ENCODE data around the gene RHEB. TPM values are rescaled to one million over a fixed set of nuclear protein-coding genes. Genes with fewer than 3 reads are reported as not detected.

Gene RHEB
- total RNA-seq, 1 donor from 2014 or later: 143 TPM

- H3K9me3 ChIP-seq (ENCODE audit: insufficient read depth, low read depth, low read length): no peaks in the 10 kb centered on the region
- Mint-ChIP-seq H3K9me3 (ENCODE audit: unreplicated experiment) (no peaks in the 10 kb centered on the region), H3K4me1 (ENCODE audit: low read depth, unreplicated experiment) (peaks cover 22% of the 10 kb centered on the region), H3K27ac (ENCODE audit: unreplicated experiment) (no peak overlapping the region), H3K4me3 (ENCODE audit: unreplicated experiment) (no peak overlapping the region), H3K27me3 (ENCODE audit: low read depth, unreplicated experiment) (peaks cover 31% of the 10 kb centered on the region), H3K36me3 (ENCODE audit: low read depth, unreplicated experiment) (peaks cover 3% of the 10 kb centered on the region)
- H3K79me2 ChIP-seq (ENCODE audit: insufficient read depth, low read length): no peaks in the 10 kb centered on the region
- H3K36me3 ChIP-seq (ENCODE audit: insufficient read depth, low read length): no peaks in the 10 kb centered on the region
- DNase-seq (ENCODE audit: low read depth): no peak
- TF ChIP-seq, protein P1, sequence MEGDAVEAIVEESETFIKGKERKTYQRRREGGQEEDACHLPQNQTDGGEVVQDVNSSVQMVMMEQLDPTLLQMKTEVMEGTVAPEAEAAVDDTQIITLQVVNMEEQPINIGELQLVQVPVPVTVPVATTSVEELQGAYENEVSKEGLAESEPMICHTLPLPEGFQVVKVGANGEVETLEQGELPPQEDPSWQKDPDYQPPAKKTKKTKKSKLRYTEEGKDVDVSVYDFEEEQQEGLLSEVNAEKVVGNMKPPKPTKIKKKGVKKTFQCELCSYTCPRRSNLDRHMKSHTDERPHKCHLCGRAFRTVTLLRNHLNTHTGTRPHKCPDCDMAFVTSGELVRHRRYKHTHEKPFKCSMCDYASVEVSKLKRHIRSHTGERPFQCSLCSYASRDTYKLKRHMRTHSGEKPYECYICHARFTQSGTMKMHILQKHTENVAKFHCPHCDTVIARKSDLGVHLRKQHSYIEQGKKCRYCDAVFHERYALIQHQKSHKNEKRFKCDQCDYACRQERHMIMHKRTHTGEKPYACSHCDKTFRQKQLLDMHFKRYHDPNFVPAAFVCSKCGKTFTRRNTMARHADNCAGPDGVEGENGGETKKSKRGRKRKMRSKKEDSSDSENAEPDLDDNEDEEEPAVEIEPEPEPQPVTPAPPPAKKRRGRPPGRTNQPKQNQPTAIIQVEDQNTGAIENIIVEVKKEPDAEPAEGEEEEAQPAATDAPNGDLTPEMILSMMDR (IDR thresholded peaks at IDR 0.05; ENCODE audit: insufficient read depth, low read depth, low read length): no peak
- no peak for TF ChIP-seq EZH2 (IDR thresholded peaks at IDR 0.05; ENCODE audit: insufficient read depth, low read length)
- no peaks in the 10 kb centered on the region for H3K27me3 ChIP-seq (ENCODE audit: insufficient read depth, low read length)
- no peak overlapping the region for H3K9ac ChIP-seq (ENCODE audit: low read length)
- FAIRE-seq: no peak
- H4K20me1 ChIP-seq (ENCODE audit: insufficient read depth, low read length): no peaks in the 10 kb centered on the region
- H3K27ac ChIP-seq (ENCODE audit: low read depth, low read length): no peak overlapping the region
- no peak overlapping the region for H3K4me2 ChIP-seq (ENCODE audit: low read length)
- peaks cover 27% of the 10 kb centered on the region for H3K4me1 ChIP-seq (ENCODE audit: insufficient read depth, low read length)
- H3K4me3 ChIP-seq (ENCODE audit: insufficient read depth, low read depth, low read length): no peak overlapping the region
- H2AFZ ChIP-seq (ENCODE audit: low read depth, low read length): no peak overlapping the region
Observed at GRCh38 chr7:151431768-151432311, 87.9 kb downstream of the RHEB start.

DNA sequence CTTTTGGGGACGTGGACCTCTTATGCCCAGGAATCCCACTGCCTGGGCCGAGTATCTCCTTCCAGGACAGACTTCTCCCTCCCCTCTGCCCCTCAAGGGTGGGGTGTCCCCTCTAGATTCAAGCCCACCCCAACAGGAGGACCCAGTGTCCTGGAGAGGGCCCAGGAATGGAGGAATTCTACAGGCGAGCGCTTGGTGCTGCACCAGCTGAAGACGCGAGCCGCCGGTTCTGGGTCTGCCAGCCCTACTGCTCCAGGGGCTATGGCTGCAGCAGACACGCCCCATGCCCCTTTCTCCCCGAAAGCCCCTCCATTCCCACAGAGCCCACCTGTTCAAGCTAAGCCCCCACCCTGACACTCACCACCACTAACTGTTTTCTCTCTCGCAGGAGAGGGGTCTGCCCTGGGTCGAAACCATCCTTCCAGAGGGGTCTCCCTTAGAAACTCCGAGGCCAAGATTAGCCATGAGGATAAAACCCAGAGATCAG is 88.4 kb downstream of the RHEB start:
- Histone ChIP-seq H3K9ac (ENCODE audit: low read length) (no peak overlapping the region), H3K36me3 (ENCODE audit: insufficient read depth, low read length) (no peaks in the 10 kb centered on the region), H3K27me3 (ENCODE audit: insufficient read depth, low read length) (no peaks in the 10 kb centered on the region), H3K79me2 (ENCODE audit: insufficient read depth, low read length) (no peaks in the 10 kb centered on the region), H3K4me2 (ENCODE audit: low read length) (no peak overlapping the region), H3K4me1 (ENCODE audit: insufficient read depth, low read length) (peaks cover 32% of the 10 kb centered on the region), H3K9me3 (ENCODE audit: insufficient read depth, low read depth, low read length) (no peaks in the 10 kb centered on the region), H3K4me3 (ENCODE audit: insufficient read depth, low read depth, low read length) (no peak overlapping the region), H3K27ac (ENCODE audit: low read depth, low read length) (no peak overlapping the region), H2AFZ (ENCODE audit: low read depth, low read length) (no peak overlapping the region), H4K20me1 (ENCODE audit: insufficient read depth, low read length) (no peaks in the 10 kb centered on the region)
- H3K4me3 Mint-ChIP-seq (ENCODE audit: unreplicated experiment): no peak overlapping the region
- FAIRE-seq: no peak
- no peak overlapping the region for H3K27ac Mint-ChIP-seq (ENCODE audit: unreplicated experiment)
- H3K27me3 Mint-ChIP-seq (ENCODE audit: low read depth, unreplicated experiment): peaks cover 27% of the 10 kb centered on the region
- TF ChIP-seq, protein P1 (IDR thresholded peaks at IDR 0.05; ENCODE audit: insufficient read depth, low read depth, low read length): no peak
- TF ChIP-seq EZH2 (IDR thresholded peaks at IDR 0.05; ENCODE audit: insufficient read depth, low read length): no peak
- peaks cover 27% of the 10 kb centered on the region for H3K4me1 Mint-ChIP-seq (ENCODE audit: low read depth, unreplicated experiment)
- peaks cover 1% of the 10 kb centered on the region for H3K36me3 Mint-ChIP-seq (ENCODE audit: low read depth, unreplicated experiment)
- no peaks in the 10 kb centered on the region for H3K9me3 Mint-ChIP-seq (ENCODE audit: unreplicated experiment)
- no peak for DNase-seq (ENCODE audit: low read depth)

Data from astrocyte (in vitro differentiated cells and primary cell).